OCI-LY7 (cell line): ENCODE data around the gene SPOCK1.

Source experiments
- CTCF ChIP-seq: fragments of 200-600 bp; sonication (generic); conservative IDR thresholded peaks from 2 replicates; pipeline ENCODE4 v1.5.1; 2014; ENCODE audit warnings: mild to moderate bottlenecking, antibody characterized with exemption, low read length, moderate library complexity, mixed read lengths
- EZH2phosphoT487 ChIP-seq: fragments of 200-600 bp; sonication (generic); IDR thresholded peaks from 2 replicates; pipeline ENCODE4 v1.6.1; 2018; ENCODE audit warnings: low read depth, borderline replicate concordance, mild to moderate bottlenecking, mixed run types, antibody characterized with exemption, low read length, moderate library complexity, mixed read lengths

- TF ChIP-seq CTCF (no peak), EZH2phosphoT487 (no peak)
Measured at GRCh38 chr5:137401946-137402345, 97.2 kb downstream of the SPOCK1 start.
